Suppressor macrophage treated with lipopolysaccharide for 1 hour (primary cell): Measurements from ENCODE around the gene VSTM2B.

Source experiments
- DNase-seq, 3 donors: peaks; one replicate each; pipeline ENCODE4 v3.0.0-alpha.2; 2020 to 2022

Gene VSTM2B

GRCh38 chr19:29516358-29516725, 9.5 kb upstream of the VSTM2B start:
- DNase-seq, result no peak

GRCh38 chr19:29516821-29517395, 8.9 kb upstream of the VSTM2B start:
- no peak for DNase-seq

GRCh38 chr19:29517412-29517811, 8.4 kb upstream of the VSTM2B start:
- DNase-seq, result no peak

- DNase-seq, result no peak
Observed at GRCh38 chr19:29517946-29518345, 7.8 kb upstream of the VSTM2B start.

GRCh38 chr19:29519146-29519545, 6.6 kb upstream of the VSTM2B start:
- no peak for DNase-seq

- DNase-seq, result no peak
Observed at GRCh38 chr19:29519931-29520330, 5.9 kb upstream of the VSTM2B start.

- DNase-seq, result no peak
Observed at GRCh38 chr19:29520390-29520789, 5.4 kb upstream of the VSTM2B start.

- DNase-seq, result no peak
Observed at GRCh38 chr19:29521291-29522075, 4.3 kb upstream of the VSTM2B start.

- DNase-seq, result no peak
Observed at GRCh38 chr19:29523568-29523967, 2.2 kb upstream of the VSTM2B start.

GRCh38 chr19:29524201-29524911, 1.4 kb upstream of the VSTM2B start:
- DNase-seq, result no peak

- DNase-seq, result no peak
Observed at GRCh38 chr19:29524912-29525831, 622 bp upstream of the VSTM2B start.

GRCh38 chr19:29526730-29527499, 1.1 kb downstream of the VSTM2B start:
- DNase-seq, result no peak

- DNase-seq, result no peak
Observed at GRCh38 chr19:29527500-29528328, 1.9 kb downstream of the VSTM2B start.

- DNase-seq, result peak; percentile 49 to 79 (median 52)
Observed at GRCh38 chr19:29528350-29528945, 2.7 kb downstream of the VSTM2B start.

- no peak for DNase-seq
Observed at GRCh38 chr19:29528946-29529645, 3.3 kb downstream of the VSTM2B start.

- no peak for DNase-seq
Observed at GRCh38 chr19:29529646-29530539, 4.1 kb downstream of the VSTM2B start.

- no peak for DNase-seq
Observed at GRCh38 chr19:29530540-29531457, 5.0 kb downstream of the VSTM2B start.

- no peak for DNase-seq
Observed at GRCh38 chr19:29531458-29532025, 5.7 kb downstream of the VSTM2B start.
